HL-60 (cell line): ENCODE measurements around the gene REC114.
"Not testable (repeated sequence)": the region's sequence is repeated elsewhere in the genome, so short reads cannot be mapped to it uniquely, and the experiment has no call there.

Source experiments
- DNase-seq, 2 experiments: peaks; one replicate each; pipeline ENCODE4 v3.0.0-alpha.2; 2010 to 2020; ENCODE audit warnings: low read depth in 1 of 2, low spot score in 1 of 2
- H3K27ac ChIP-seq: fragments of 250-450 bp; sonication (Bioruptor Pico); replicated peaks from 2 replicates; pipeline ENCODE4 v1.5.1; 2020; ENCODE audit warnings: mild to moderate bottlenecking, moderate library complexity
- H3K27me3 ChIP-seq: fragments of 250-450 bp; sonication (Bioruptor Pico); 2 replicates; pipeline ENCODE4 v1.5.1; 2021; ENCODE audit warnings: mild to moderate bottlenecking, moderate library complexity; ENCODE audit not compliant: insufficient read depth, poor library complexity, severe bottlenecking
- H3K4me3 ChIP-seq: replicated peaks from 2 replicates; pipeline ENCODE4 v1.5.1; 2011; ENCODE audit warnings: mild to moderate bottlenecking, control low read depth, low read length; ENCODE audit not compliant: insufficient read depth
- GABPA ChIP-seq: IDR thresholded peaks from 2 replicates; pipeline ENCODE4 v1.6.1; 2012; ENCODE audit warnings: low read depth
- POLR2AphosphoS5 ChIP-seq: IDR thresholded peaks from 2 replicates; pipeline ENCODE4 v1.6.1; 2012; ENCODE audit warnings: low read depth
- SPI1 ChIP-seq: IDR thresholded peaks from 2 replicates; pipeline ENCODE4 v1.6.1; 2012; ENCODE audit warnings: low read depth, mild to moderate bottlenecking, borderline replicate concordance
- TF ChIP-seq, protein P1 (sequence below): IDR thresholded peaks from 2 replicates; pipeline ENCODE4 v1.6.1; 2012; ENCODE audit warnings: low read depth; ENCODE audit not compliant: insufficient replicate concordance
- TF ChIP-seq, protein P2 (sequence below): IDR thresholded peaks from one replicate; pipeline ENCODE4 v1.5.1; 2011; ENCODE audit warnings: low read length, control low read depth, inconsistent platforms; ENCODE audit not compliant: insufficient read depth

The REC114 gene

DNA sequence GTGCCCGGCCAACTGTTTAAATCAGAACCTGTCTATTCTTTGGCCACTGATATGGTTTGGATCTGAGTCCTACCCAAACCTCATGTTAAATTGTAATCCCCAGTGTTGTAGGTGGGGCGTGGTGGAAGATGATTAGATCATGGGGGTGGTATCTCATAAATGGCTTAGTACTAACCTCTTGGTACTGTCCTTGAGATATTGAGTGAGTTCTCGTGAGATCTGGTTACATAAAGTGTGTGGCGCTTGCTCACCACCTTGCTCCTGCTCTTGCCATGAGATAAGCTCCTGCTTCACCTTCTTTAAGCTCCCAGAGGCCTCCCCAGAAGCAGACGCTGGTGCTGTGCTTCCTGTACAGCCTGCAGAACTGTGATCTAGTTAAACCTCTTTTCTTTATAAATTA is 42.4 kb downstream of the REC114 start:
- DNase-seq, result no peak
- Histone ChIP-seq H3K27me3 (no peaks in the 10 kb centered on the region), H3K27ac (no peak overlapping the region), H3K4me3 (no peak overlapping the region)
- TF ChIP-seq SPI1, result no peak
- TF ChIP-seq, protein P1, sequence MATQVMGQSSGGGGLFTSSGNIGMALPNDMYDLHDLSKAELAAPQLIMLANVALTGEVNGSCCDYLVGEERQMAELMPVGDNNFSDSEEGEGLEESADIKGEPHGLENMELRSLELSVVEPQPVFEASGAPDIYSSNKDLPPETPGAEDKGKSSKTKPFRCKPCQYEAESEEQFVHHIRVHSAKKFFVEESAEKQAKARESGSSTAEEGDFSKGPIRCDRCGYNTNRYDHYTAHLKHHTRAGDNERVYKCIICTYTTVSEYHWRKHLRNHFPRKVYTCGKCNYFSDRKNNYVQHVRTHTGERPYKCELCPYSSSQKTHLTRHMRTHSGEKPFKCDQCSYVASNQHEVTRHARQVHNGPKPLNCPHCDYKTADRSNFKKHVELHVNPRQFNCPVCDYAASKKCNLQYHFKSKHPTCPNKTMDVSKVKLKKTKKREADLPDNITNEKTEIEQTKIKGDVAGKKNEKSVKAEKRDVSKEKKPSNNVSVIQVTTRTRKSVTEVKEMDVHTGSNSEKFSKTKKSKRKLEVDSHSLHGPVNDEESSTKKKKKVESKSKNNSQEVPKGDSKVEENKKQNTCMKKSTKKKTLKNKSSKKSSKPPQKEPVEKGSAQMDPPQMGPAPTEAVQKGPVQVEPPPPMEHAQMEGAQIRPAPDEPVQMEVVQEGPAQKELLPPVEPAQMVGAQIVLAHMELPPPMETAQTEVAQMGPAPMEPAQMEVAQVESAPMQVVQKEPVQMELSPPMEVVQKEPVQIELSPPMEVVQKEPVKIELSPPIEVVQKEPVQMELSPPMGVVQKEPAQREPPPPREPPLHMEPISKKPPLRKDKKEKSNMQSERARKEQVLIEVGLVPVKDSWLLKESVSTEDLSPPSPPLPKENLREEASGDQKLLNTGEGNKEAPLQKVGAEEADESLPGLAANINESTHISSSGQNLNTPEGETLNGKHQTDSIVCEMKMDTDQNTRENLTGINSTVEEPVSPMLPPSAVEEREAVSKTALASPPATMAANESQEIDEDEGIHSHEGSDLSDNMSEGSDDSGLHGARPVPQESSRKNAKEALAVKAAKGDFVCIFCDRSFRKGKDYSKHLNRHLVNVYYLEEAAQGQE, result no peak
- TF ChIP-seq, protein P2, sequence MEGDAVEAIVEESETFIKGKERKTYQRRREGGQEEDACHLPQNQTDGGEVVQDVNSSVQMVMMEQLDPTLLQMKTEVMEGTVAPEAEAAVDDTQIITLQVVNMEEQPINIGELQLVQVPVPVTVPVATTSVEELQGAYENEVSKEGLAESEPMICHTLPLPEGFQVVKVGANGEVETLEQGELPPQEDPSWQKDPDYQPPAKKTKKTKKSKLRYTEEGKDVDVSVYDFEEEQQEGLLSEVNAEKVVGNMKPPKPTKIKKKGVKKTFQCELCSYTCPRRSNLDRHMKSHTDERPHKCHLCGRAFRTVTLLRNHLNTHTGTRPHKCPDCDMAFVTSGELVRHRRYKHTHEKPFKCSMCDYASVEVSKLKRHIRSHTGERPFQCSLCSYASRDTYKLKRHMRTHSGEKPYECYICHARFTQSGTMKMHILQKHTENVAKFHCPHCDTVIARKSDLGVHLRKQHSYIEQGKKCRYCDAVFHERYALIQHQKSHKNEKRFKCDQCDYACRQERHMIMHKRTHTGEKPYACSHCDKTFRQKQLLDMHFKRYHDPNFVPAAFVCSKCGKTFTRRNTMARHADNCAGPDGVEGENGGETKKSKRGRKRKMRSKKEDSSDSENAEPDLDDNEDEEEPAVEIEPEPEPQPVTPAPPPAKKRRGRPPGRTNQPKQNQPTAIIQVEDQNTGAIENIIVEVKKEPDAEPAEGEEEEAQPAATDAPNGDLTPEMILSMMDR, result no peak
- TF ChIP-seq POLR2AphosphoS5, result no peak
- TF ChIP-seq GABPA, result no peak

DNA sequence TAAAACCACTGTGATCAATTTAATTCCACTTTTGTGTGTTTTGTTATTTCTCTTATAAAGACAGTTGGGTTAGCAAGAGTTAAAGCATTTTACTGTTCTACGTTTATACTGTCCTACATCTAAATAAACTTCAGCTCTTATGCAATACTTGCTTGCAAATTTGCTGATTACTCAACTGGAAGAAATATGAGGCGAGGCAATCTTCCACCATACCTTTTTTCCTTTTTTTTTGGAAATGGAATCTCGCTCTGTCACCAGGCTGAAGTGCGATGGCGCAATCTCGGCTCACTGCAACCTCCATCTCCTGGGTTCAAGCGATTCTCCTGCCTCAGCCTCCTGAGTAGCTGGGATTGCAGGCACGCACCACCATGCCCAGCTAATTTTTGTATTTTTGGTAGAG is 42.9 kb downstream of the REC114 start:
- peak; percentile 1 to 66 for DNase-seq
- H3K4me3 ChIP-seq, H3K27me3 ChIP-seq, H3K27ac ChIP-seq: not testable (repeated sequence)

DNA sequence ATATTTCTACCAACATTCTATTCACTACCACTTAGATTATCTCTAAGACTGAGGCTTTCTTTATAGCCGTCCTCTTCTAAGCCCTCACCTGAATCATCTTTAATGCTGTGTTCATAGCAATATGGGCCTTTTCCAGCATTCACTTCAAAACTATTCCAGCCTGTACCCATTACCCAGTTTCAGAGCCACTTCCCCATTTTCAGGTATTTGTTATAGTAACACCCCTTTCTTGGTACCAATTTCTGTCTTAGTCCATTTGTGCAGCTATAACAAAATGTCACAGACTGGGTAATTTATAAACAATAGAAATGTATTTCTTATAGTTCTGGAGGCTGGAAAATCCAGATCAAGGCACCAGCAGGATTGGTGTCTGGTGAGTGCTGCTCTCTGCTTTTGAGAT is 45.7 kb downstream of the REC114 start:
- Histone ChIP-seq H3K27ac (no peak overlapping the region), H3K4me3 (no peak overlapping the region), H3K27me3 (peaks cover 6% of the 10 kb centered on the region)
- DNase-seq, result no peak
- TF ChIP-seq, protein P2, result no peak
- peak; percentile 57; the same call in 1 of the 2 replicates for TF ChIP-seq SPI1

DNA sequence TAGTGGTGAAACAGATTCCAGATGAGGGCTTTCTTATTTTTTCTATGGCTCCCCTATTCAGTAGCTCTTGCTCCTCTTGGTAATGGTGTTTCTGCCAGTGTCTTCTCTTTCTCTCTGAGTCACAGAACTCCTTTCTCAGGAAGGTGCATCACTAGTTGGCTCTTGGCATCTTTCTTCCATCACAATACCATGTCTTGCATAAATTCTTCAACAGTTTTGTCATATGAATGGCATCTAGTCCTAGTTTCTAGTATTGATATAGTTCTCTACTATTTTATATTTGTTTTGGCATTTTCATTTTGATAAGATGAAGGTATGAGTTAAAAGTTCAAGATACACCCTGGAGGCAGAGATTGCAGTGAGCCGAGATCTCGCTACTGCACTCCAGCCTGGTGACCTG is 51.0 kb downstream of the REC114 start:
- TF ChIP-seq, protein P2, result no peak
- TF ChIP-seq GABPA, result no peak
- TF ChIP-seq POLR2AphosphoS5, result no peak
- TF ChIP-seq, protein P1, result no peak
- TF ChIP-seq SPI1, result no peak
- Histone ChIP-seq H3K27ac (no peak overlapping the region), H3K4me3 (no peak overlapping the region), H3K27me3 (peaks cover 18% of the 10 kb centered on the region)
- no peak for DNase-seq
